ENCODE results near the gene LRP1. TPM values are rescaled to one million over a fixed set of nuclear protein-coding genes. Genes with fewer than 3 reads are reported as not detected.

Gene LRP1
- total and polyA plus RNA-seq, 2 of the 4 experiments (the other 2 are of a cell fraction) = 73.1 to 142 TPM

- Histone ChIP-seq H3K14ac (replicated peaks; ENCODE audit: low read depth, low read length) (peak overlapping the region; percentile 20; the same call in 1 of the 2 replicates), H4K5ac (ENCODE audit: low read depth, low read length) (no peak overlapping the region), H3K23ac (ENCODE audit: low read depth, low read length) (peak overlapping the region; percentile 82; the same call in 1 of the 2 replicates), H3K36me3 (ENCODE audit: control insufficient read depth, insufficient read depth, low read length) (peaks cover 61% of the 10 kb centered on the region), H2BK5ac (ENCODE audit: low read depth, low read length, poor library complexity, severe bottlenecking) (peak overlapping the region; percentile 1), H4K20me1 (ENCODE audit: insufficient read depth, low read length) (peaks cover 67% of the 10 kb centered on the region), H3K79me1 (ENCODE audit: low read depth in 1 of 2, low read length in 2 of 2) (peaks cover 13 to 58% of the 10 kb centered on the region in 2 experiments), H3K18ac (ENCODE audit: low read depth, low read length) (no peak overlapping the region), H4K91ac (ENCODE audit: insufficient read depth, low read depth, low read length) (no peak overlapping the region), H3K27ac (ENCODE audit: insufficient read depth, low read length) (peak overlapping the region; percentile 75), H2BK120ac (ENCODE audit: low read depth, low read length) (no peak overlapping the region), H2BK20ac (ENCODE audit: low read depth, low read length) (no peak overlapping the region), H3K9ac (ENCODE audit: low read depth, low read length) (peak overlapping the region; percentile 58), H3K9me3 (ENCODE audit: control insufficient read depth, insufficient read depth, low read length) (no peaks in the 10 kb centered on the region), H3K56ac (ENCODE audit: extremely low read depth, insufficient read depth, low read length) (no peak overlapping the region), H3K4me3 (ENCODE audit: insufficient read depth, low read depth, low read length) (no peak overlapping the region; the same call in 1 of the 2 replicates), H2AK5ac (ENCODE audit: low read depth, low read length) (peak overlapping the region; percentile 42; the same call in 1 of the 2 replicates), H3K4me1 (ENCODE audit: control insufficient read depth, insufficient read depth, low read length) (peaks cover 41% of the 10 kb centered on the region), H3K9me1 (ENCODE audit: insufficient read depth, low read length) (peaks cover 4% of the 10 kb centered on the region; the same call in 1 of the 2 replicates), H2AK9ac (replicated peaks; ENCODE audit: low read depth, low read length, poor library complexity) (no peak overlapping the region), H4K8ac (ENCODE audit: low read depth in 2 of 2, low read length in 2 of 2) (no peak overlapping the region), H2BK15ac (ENCODE audit: low read depth, low read length) (no peak overlapping the region), H3K4ac (ENCODE audit: low read depth, low read length) (no peak overlapping the region), H3K4me2 (ENCODE audit: low read depth, low read length) (peak overlapping the region; percentile 38; the same call in 1 of the 2 replicates), H3K27me3 (ENCODE audit: control insufficient read depth, insufficient read depth, low read length) (no peaks in the 10 kb centered on the region), H2AFZ (replicated peaks; ENCODE audit: low read length, poor library complexity) (no peak overlapping the region)
- ChIA-PET POLR2A (ENCODE audit: unreplicated experiment) (interaction anchor here (0.5 to 1.4 kb wide), 4 partner anchors 7 to 74 kb away, joined by 3 to 5 read pairs (median 4); partner anchors contain the start of genes LRP1 and STAT6), CTCF (interaction anchor here (1.0 to 2.0 kb wide), 4 partner anchors 20 to 36 kb away, joined by 3 to 8 read pairs (median 5); partner anchors contain the start of genes LRP1 and STAT6)
- no peak for TF ChIP-seq SMC3 (IDR thresholded peaks at IDR 0.05; ENCODE audit: low read depth, low read length)
- TF ChIP-seq BHLHE40 (IDR thresholded peaks at IDR 0.05; ENCODE audit: low read depth, low read length) = no peak
- no peak for TF ChIP-seq NFE2L2 (IDR thresholded peaks at IDR 0.05; ENCODE audit: low read depth, low read length)
- TF ChIP-seq CEBPB (IDR thresholded peaks at IDR 0.05; ENCODE audit: low read depth, low read length) = no peak
- no peak for TF ChIP-seq USF2 (IDR thresholded peaks at IDR 0.05; ENCODE audit: low read depth, low read length)
- TF ChIP-seq RAD21 (IDR thresholded peaks at IDR 0.05; ENCODE audit: low read length) = no peak
- no peak for TF ChIP-seq CHD1 (IDR thresholded peaks at IDR 0.05; ENCODE audit: low read depth, low read length)
- no peak for TF ChIP-seq FOS (IDR thresholded peaks at IDR 0.05; ENCODE audit: low read depth, low read length)
- BruUV-seq (replicated peaks) = no TSS peak
- dilution Hi-C loops (cut with HindIII; ENCODE audit: low sequenced_read_pairs, unreplicated experiment) = no loop called here
- DNase-seq (no peak), ATAC-seq (ENCODE audit: low read depth) (no peak)
- intact Hi-C loops (cut with micrococcal nuclease) = no loop called here
- in situ Hi-C loops (cut with MboI; ENCODE audit: low sequenced_read_pairs) = no loop called here
- WGBS, 2 experiments (ENCODE audit: extremely low coverage in 2 of 2, insufficient read length in 1 of 2) = 85% methylated on average over 6 of the region's 25 CpGs; no CpG with 5 or more reads in 1 of the 2 experiments
These were observed 36.4 kb upstream of the LRP1 start for GRCh38 chr12:57091638-57092528.

Measured in IMR-90 (cell line).